ENCODE data around the gene GM2A.

- TF ChIP-seq POLR2A (IDR thresholded peaks at IDR 0.05): no peak
- no peak for TF ChIP-seq CTCF (IDR thresholded peaks at IDR 0.05)
Observed at GRCh38 chr5:151227918-151228447, 25.0 kb upstream of the GM2A start.
